Osteocyte (in vitro differentiated cells): ENCODE results near the gene UNC13A. TPM values are rescaled to one million over a fixed set of nuclear protein-coding genes. Genes with fewer than 3 reads are reported as not detected.

ENCODE experiments used
- DNase-seq: peaks from one replicate; pipeline ENCODE4 v3.0.0; 2021; ENCODE audit warnings: mixed read lengths; ENCODE audit not compliant: unreplicated experiment; ENCODE audit errors: extremely low spot score
- H3K27ac Mint-ChIP-seq: one replicate; pipeline ENCODE4 v1.8.0; 2021; ENCODE audit warnings: mild to moderate bottlenecking, mixed read lengths; ENCODE audit not compliant: unreplicated experiment
- H3K27me3 Mint-ChIP-seq: one replicate; pipeline ENCODE4 v1.8.0; 2021; ENCODE audit warnings: mixed read lengths; ENCODE audit not compliant: unreplicated experiment
- H3K36me3 Mint-ChIP-seq: one replicate; pipeline ENCODE4 v1.8.0; 2021; ENCODE audit warnings: mixed read lengths; ENCODE audit not compliant: unreplicated experiment
- H3K4me1 Mint-ChIP-seq: one replicate; pipeline ENCODE4 v1.8.0; 2021; ENCODE audit warnings: mixed read lengths; ENCODE audit not compliant: unreplicated experiment
- H3K4me3 Mint-ChIP-seq: one replicate; pipeline ENCODE4 v1.8.0; 2021; ENCODE audit warnings: mild to moderate bottlenecking, moderate library complexity, mixed read lengths; ENCODE audit not compliant: unreplicated experiment
- H3K9me3 Mint-ChIP-seq: one replicate; pipeline ENCODE4 v1.8.0; 2021; ENCODE audit warnings: mixed read lengths; ENCODE audit not compliant: unreplicated experiment
- total RNA-seq: library from RNA; stranded (reverse); gene quantifications from 2 replicates; pipeline ENCODE4 v1.2.1, GENCODE V29; 2021
- TF ChIP-seq, protein P1 (sequence below): fragments of 200-600 bp; sonication (generic); IDR thresholded peaks from 2 replicates; pipeline ENCODE4 v1.5.0; 2021; ENCODE audit warnings: antibody characterized with exemption, mild to moderate bottlenecking, moderate library complexity

UNC13A gene
- total RNA-seq, 1 donor from 2014 or later, result 1.6 TPM

GRCh38 chr19:17703824-17704463 lies 15.8 kb upstream of the UNC13A start:
- Mint-ChIP-seq H3K36me3 (no peaks in the 10 kb centered on the region), H3K27ac (no peak overlapping the region), H3K4me3 (no peak overlapping the region), H3K4me1 (peaks cover 4% of the 10 kb centered on the region), H3K9me3 (no peaks in the 10 kb centered on the region), H3K27me3 (peaks cover 12% of the 10 kb centered on the region)
- no peak for DNase-seq
- TF ChIP-seq, protein P1, sequence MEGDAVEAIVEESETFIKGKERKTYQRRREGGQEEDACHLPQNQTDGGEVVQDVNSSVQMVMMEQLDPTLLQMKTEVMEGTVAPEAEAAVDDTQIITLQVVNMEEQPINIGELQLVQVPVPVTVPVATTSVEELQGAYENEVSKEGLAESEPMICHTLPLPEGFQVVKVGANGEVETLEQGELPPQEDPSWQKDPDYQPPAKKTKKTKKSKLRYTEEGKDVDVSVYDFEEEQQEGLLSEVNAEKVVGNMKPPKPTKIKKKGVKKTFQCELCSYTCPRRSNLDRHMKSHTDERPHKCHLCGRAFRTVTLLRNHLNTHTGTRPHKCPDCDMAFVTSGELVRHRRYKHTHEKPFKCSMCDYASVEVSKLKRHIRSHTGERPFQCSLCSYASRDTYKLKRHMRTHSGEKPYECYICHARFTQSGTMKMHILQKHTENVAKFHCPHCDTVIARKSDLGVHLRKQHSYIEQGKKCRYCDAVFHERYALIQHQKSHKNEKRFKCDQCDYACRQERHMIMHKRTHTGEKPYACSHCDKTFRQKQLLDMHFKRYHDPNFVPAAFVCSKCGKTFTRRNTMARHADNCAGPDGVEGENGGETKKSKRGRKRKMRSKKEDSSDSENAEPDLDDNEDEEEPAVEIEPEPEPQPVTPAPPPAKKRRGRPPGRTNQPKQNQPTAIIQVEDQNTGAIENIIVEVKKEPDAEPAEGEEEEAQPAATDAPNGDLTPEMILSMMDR, result peak; percentile 62

DNA sequence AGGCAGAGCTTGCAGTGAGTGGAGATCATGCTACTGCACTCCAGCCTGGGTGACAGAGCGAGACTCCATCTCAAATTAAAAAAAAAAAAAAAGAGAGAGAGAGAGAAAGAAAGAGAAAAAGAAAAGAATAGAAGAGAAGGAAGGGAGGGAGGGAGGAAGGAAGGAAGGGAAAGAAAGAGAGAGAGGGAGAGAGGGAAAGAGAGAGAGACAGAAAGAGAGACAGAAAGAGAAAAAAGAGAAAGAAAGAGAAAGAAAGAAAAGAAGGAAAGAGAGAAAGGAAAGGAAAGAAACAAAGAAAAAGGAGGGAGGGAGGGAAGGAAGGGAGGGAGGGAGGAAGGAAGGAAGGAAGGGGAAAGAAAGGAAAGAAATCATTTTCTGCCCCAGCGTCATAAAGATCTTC lies 7.0 kb upstream of the UNC13A start:
- Mint-ChIP-seq H3K27me3 (peaks cover 47% of the 10 kb centered on the region), H3K9me3 (no peaks in the 10 kb centered on the region), H3K27ac (no peak overlapping the region), H3K36me3 (no peaks in the 10 kb centered on the region), H3K4me3 (no peak overlapping the region), H3K4me1 (peaks cover 4% of the 10 kb centered on the region)
- TF ChIP-seq, protein P1, result no peak
- DNase-seq, result no peak

DNA sequence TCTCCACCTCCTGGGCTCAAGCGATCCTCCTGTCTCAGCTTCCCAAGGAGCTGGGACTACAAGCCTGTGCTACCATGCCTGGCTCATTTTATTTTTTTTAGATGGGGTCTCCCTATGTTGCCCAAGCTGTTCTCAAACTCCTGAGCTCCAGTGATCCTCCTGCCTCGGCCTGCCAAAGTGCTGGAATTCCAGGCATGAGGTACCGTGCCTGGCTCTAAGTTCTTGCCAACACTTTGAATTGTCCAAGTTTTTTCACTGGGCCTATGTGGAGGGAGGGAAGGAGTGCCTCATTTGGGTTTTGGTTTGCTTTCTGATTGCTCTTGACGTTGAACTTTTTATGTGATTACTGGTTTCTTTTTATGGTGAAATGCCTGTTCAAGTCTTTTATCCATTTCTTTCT lies 4.4 kb upstream of the UNC13A start:
- Mint-ChIP-seq H3K9me3 (no peaks in the 10 kb centered on the region), H3K4me1 (peaks cover 6% of the 10 kb centered on the region)

GRCh38 chr19:17688853-17689595 lies 870 bp upstream of the UNC13A start:
- Mint-ChIP-seq H3K4me1 (peaks cover 21% of the 10 kb centered on the region), H3K4me3 (peak overlapping the region; percentile 68), H3K27me3 (peaks cover 17% of the 10 kb centered on the region), H3K9me3 (no peaks in the 10 kb centered on the region), H3K36me3 (no peaks in the 10 kb centered on the region), H3K27ac (no peak overlapping the region)
- no peak for DNase-seq
- TF ChIP-seq, protein P1, result no peak

More for the DNA sequence above, 4.4 kb upstream of the UNC13A start:
- H3K36me3 Mint-ChIP-seq, result no peaks in the 10 kb centered on the region
- TF ChIP-seq, protein P1, result no peak
- H3K27ac Mint-ChIP-seq, result no peak overlapping the region
- no peak for DNase-seq
- peaks cover 36% of the 10 kb centered on the region for H3K27me3 Mint-ChIP-seq
- H3K4me3 Mint-ChIP-seq, result no peak overlapping the region

DNA sequence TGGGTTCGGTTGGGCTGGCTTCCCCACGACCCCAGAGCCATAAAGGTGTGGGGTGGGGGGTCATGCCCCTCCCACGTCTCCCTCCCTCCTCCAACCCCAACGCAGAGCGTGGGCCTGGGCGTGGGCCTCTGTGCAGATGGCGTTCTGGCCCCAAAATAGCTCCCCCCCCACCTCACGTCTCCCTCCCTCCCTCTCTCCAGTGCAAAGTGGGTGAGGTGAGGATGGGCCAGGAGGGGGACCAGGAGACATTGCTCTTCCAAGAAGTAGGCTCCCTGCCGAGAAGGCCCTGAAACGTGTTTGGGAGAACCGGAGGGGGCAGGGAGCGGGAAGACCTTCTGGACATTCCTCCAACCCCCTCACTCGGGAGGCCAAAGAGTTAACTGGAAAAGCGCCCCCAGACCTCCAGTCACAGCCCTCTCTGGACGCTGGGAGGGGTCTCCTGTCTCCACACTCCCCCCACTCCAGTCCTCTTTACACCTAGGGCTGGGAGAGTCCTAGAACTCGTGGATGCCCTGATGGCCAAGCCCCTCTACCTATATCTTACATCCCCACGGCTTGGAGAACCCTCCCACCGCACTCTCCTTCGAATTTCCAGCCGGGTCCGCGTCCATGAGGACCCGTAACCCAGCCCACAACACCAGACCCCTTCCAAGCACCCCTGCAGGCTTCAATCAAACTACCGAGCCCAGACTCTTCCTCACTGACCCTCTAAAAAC lies 855 bp downstream of the UNC13A start:
- DNase-seq, result no peak
- TF ChIP-seq, protein P1, result no peak
- Mint-ChIP-seq H3K9me3 (no peaks in the 10 kb centered on the region), H3K4me1 (peaks cover 21% of the 10 kb centered on the region), H3K27me3 (peaks cover 9% of the 10 kb centered on the region), H3K4me3 (peak overlapping the region; percentile 69), H3K27ac (peak overlapping the region; percentile 32), H3K36me3 (no peaks in the 10 kb centered on the region)
